ENCODE data around the gene IFFO2. TPM values are rescaled to one million over a fixed set of nuclear protein-coding genes. Genes with fewer than 3 reads are reported as not detected.

The IFFO2 gene
- 3.9 and 5.6 TPM in 2 replicates for total RNA-seq

GRCh38 chr1:18956193-18957135 lies at the start of gene IFFO2:
Gene IFFO2, minus strand, starts transcription at chr1:18956676. Its CDS starts 344 bp downstream, at chr1:18956332.

GRCh38 chr1:18902523-18903290 lies 53.8 kb downstream of the IFFO2 start, which contains the start of gene ALDH4A1:
Gene ALDH4A1, minus strand, starts transcription at chr1:18902555. Its CDS starts 32 bp downstream, at chr1:18902523.

GRCh38 chr1:18859560-18859959 lies 96.9 kb downstream of the IFFO2 start, which contains the start of gene TAS1R2:
Gene TAS1R2, minus strand, starts transcription at chr1:18859660. Its CDS starts 0 bp downstream, at chr1:18859660.

Other genes starting within 250 kb of the IFFO2 start
- not detected in 2 replicates for gene TAS1R2, start 97.0 kb downstream of the IFFO2 start, total RNA-seq
- 11.2 and 12.0 TPM in 2 replicates for gene ALDH4A1, start 54.1 kb downstream of the IFFO2 start, total RNA-seq